HG03575 (cell line): ENCODE results near the gene GREB1.

ENCODE experiments used
- ATAC-seq: cut with Tn5 transposase; IDR thresholded peaks from one replicate; pipeline ENCODE4 v1.9.1; 2021; ENCODE audit not compliant: unreplicated experiment, insufficient number of reproducible peaks, low FRiP score; ENCODE audit errors: extremely low read depth

The GREB1 gene

GRCh38 chr2:11534071-11534745, 363 bp downstream of the GREB1 start:
- no peak for ATAC-seq

- ATAC-seq = no peak
Observed at GRCh38 chr2:11534746-11535484, 1.1 kb downstream of the GREB1 start.

- no peak for ATAC-seq
Observed at GRCh38 chr2:11535899-11536344, 2.1 kb downstream of the GREB1 start.

GRCh38 chr2:11537951-11538350, 4.1 kb downstream of the GREB1 start:
- no peak for ATAC-seq

GRCh38 chr2:11539317-11540147, 5.7 kb downstream of the GREB1 start:
- ATAC-seq = no peak

GRCh38 chr2:11540148-11540995, 6.5 kb downstream of the GREB1 start:
- no peak for ATAC-seq

GRCh38 chr2:11540996-11541692, 7.3 kb downstream of the GREB1 start:
- no peak for ATAC-seq

GRCh38 chr2:11541693-11542274, 7.9 kb downstream of the GREB1 start:
- ATAC-seq = no peak

GRCh38 chr2:11542275-11542819, 8.5 kb downstream of the GREB1 start:
- ATAC-seq = no peak

- no peak for ATAC-seq
Observed at GRCh38 chr2:11543337-11544216, 9.7 kb downstream of the GREB1 start.

GRCh38 chr2:11546072-11546471, 12.2 kb downstream of the GREB1 start:
- no peak for ATAC-seq

GRCh38 chr2:11547912-11548497, 14.2 kb downstream of the GREB1 start:
- no peak for ATAC-seq

- no peak for ATAC-seq
Observed at GRCh38 chr2:11550302-11550701, 16.5 kb downstream of the GREB1 start.

GRCh38 chr2:11550901-11551568, 17.2 kb downstream of the GREB1 start:
- no peak for ATAC-seq

- ATAC-seq = no peak
Observed at GRCh38 chr2:11551569-11552259, 17.9 kb downstream of the GREB1 start.
